Measurements from ENCODE around the gene PUDP. TPM values are rescaled to one million over a fixed set of nuclear protein-coding genes. Genes with fewer than 3 reads are reported as not detected.
"Not testable (repeated sequence)": the region's sequence is repeated elsewhere in the genome, so short reads cannot be mapped to it uniquely, and the experiment has no call there.

Gene PUDP
- total and polyA plus RNA-seq, 4 donors, result 5.3 to 9.4 (median 6.8) TPM

- Histone ChIP-seq H3K27me3 (ENCODE audit: control insufficient read depth in 4 of 4, insufficient read depth in 4 of 4, low read length in 3 of 4) (no peaks in the 10 kb centered on the region), H3K36me3 (ENCODE audit: control insufficient read depth in 4 of 4, insufficient read depth in 3 of 4, low read depth in 1 of 4, low read length in 3 of 4) (peaks cover 0 to 3% (median 0%) of the 10 kb centered on the region in 4 donors), H3K4me1 (ENCODE audit: control insufficient read depth in 4 of 4, insufficient read depth in 4 of 4, low read length in 3 of 4) (peaks cover 0 to 4% (median 0%) of the 10 kb centered on the region in 4 donors), H3K9ac (ENCODE audit: low read depth in 1 of 2, low read length in 2 of 2) (no peak overlapping the region), H3K27ac (ENCODE audit: low read depth in 1 of 2, low read length in 2 of 2) (no peak overlapping the region), H3K9me3 (ENCODE audit: control insufficient read depth in 4 of 4, low read length in 3 of 4) (no peaks in the 10 kb centered on the region), H3K4me3 (ENCODE audit: low read depth in 1 of 3, low read length in 3 of 3) (no peak overlapping the region)
- no peak for DNase-seq (ENCODE audit: low spot score)
- WGBS, result 85% methylated on average over 5 of the region's 5 CpGs
- TF ChIP-seq NR2F2 (IDR thresholded peaks at IDR 0.05) (no peak), ATF3 (IDR thresholded peaks at IDR 0.05) (no peak), YY1 (IDR thresholded peaks at IDR 0.05) (no peak), RAD21 (IDR thresholded peaks at IDR 0.05) (no peak), HNF4A (conservative IDR thresholded peaks at IDR 0.05) (no peak), EGR1 (IDR thresholded peaks at IDR 0.05; ENCODE audit: low read depth in 2 of 2) (no peak), HNF4G (IDR thresholded peaks at IDR 0.05) (no peak), GABPA (IDR thresholded peaks at IDR 0.05 in 1 of 2, conservative IDR thresholded peaks at IDR 0.05 in 1 of 2) (no peak), RXRA (IDR thresholded peaks at IDR 0.05) (no peak), TAF1 (conservative IDR thresholded peaks at IDR 0.05) (no peak), FOXA1 (IDR thresholded peaks at IDR 0.05) (no peak), FOXA2 (IDR thresholded peaks at IDR 0.05) (no peak), SP1 (IDR thresholded peaks at IDR 0.05) (no peak), REST (IDR thresholded peaks at IDR 0.05) (no peak)
These were observed 119.7 kb downstream of the PUDP start for GRCh38 chrX:7028246-7028645.

- Histone ChIP-seq H3K9me3 (ENCODE audit: control insufficient read depth in 4 of 4, low read length in 3 of 4) (no peaks in the 10 kb centered on the region), H3K9ac (ENCODE audit: low read depth in 1 of 2, low read length in 2 of 2) (no peak overlapping the region), H3K4me1 (ENCODE audit: control insufficient read depth in 4 of 4, insufficient read depth in 4 of 4, low read length in 3 of 4) (peaks cover 0 to 4% (median 0%) of the 10 kb centered on the region in 4 donors), H3K4me3 (ENCODE audit: low read depth in 1 of 3, low read length in 3 of 3) (no peak overlapping the region), H3K27ac (ENCODE audit: low read depth in 1 of 2, low read length in 2 of 2) (no peak overlapping the region), H3K36me3 (ENCODE audit: control insufficient read depth in 4 of 4, insufficient read depth in 3 of 4, low read depth in 1 of 4, low read length in 3 of 4) (peaks cover 0 to 3% (median 0%) of the 10 kb centered on the region in 4 donors), H3K27me3 (ENCODE audit: control insufficient read depth in 4 of 4, insufficient read depth in 4 of 4, low read length in 3 of 4) (no peaks in the 10 kb centered on the region)
- no peak for DNase-seq (ENCODE audit: low spot score)
- no peak for TF ChIP-seq CTCF (IDR thresholded peaks at IDR 0.05; ENCODE audit: low read depth, low read length, missing input control)
- 75% methylated on average over 8 of the region's 8 CpGs for WGBS
These were observed 120.9 kb downstream of the PUDP start for GRCh38 chrX:7027071-7027470.

GRCh38 chrX:7026365-7026764 lies 121.6 kb downstream of the PUDP start:
- H3K9me3 ChIP-seq (ENCODE audit: control insufficient read depth in 4 of 4, low read length in 3 of 4); H3K9ac ChIP-seq (ENCODE audit: low read depth in 1 of 2, low read length in 2 of 2); H3K4me3 ChIP-seq (ENCODE audit: low read depth in 1 of 3, low read length in 3 of 3); DNase-seq (ENCODE audit: low spot score); H3K36me3 ChIP-seq (ENCODE audit: control insufficient read depth in 4 of 4, insufficient read depth in 3 of 4, low read depth in 1 of 4, low read length in 3 of 4); H3K27me3 ChIP-seq (ENCODE audit: control insufficient read depth in 4 of 4, insufficient read depth in 4 of 4, low read length in 3 of 4); H3K27ac ChIP-seq (ENCODE audit: low read depth in 1 of 2, low read length in 2 of 2); H3K4me1 ChIP-seq (ENCODE audit: control insufficient read depth in 4 of 4, insufficient read depth in 4 of 4, low read length in 3 of 4): not testable (repeated sequence)
- 86% methylated on average over 5 of the region's 5 CpGs for WGBS

All from liver (tissue), 9 donors.